Ovary (tissue), 3 donors: ENCODE measurements around the gene PRDM16.

Experiments
- CTCF ChIP-seq, 3 donors: fragments of 450-650 bp in 2 of 3; fragments of 200-600 bp in 1 of 3; IDR thresholded peaks; one replicate each; pipeline versions ENCODE4 v1.5.1 to v1.8.0; 2016 to 2022; ENCODE audit warnings: antibody characterized with exemption in 3 of 3, mild to moderate bottlenecking in 1 of 3
- EP300 ChIP-seq: sonication (generic); formaldehyde crosslinking; IDR thresholded peaks from one replicate; pipeline ENCODE4 v1.6.1; 2017; ENCODE audit warnings: antibody characterized with exemption
- POLR2A ChIP-seq: fragments of 450-650 bp; IDR thresholded peaks from one replicate; pipeline ENCODE4 v1.6.1; 2017; ENCODE audit warnings: antibody characterized with exemption, mild to moderate bottlenecking, moderate library complexity
- donor health status: DM: no; HTN: no; CAD: no.

GRCh38 chr1:3022511-3022973 lies 46.5 kb upstream of the PRDM16 start:
- TF ChIP-seq CTCF (IDR thresholded peaks at IDR 0.05) (no peak), EP300 (no peak), POLR2A (no peak)
